Skin epidermis (tissue), 12 donors: ENCODE results near the gene EPOP.
"Not testable (repeated sequence)": the region's sequence is repeated elsewhere in the genome, so short reads cannot be mapped to it uniquely, and the experiment has no call there.

Source experiments
- H3K27ac ChIP-seq, 21 experiments: fragments of 200-600 bp; sonication (generic) in 11 of 21; one replicate each; pipeline ENCODE4 v1.5.0; 2020; ENCODE audit warnings: mild to moderate bottlenecking in 3 of 21, inconsistent platforms in 2 of 21, moderate library complexity in 2 of 21
- H3K4me3 ChIP-seq, 7 experiments: fragments of 200-600 bp; sonication (generic) in 2 of 7; one replicate each; pipeline ENCODE4 v1.5.0; 2020; ENCODE audit warnings: inconsistent platforms in 2 of 7, mild to moderate bottlenecking in 2 of 7, moderate library complexity in 1 of 7

EPOP gene

GRCh38 chr17:38656959-38657823, 17.6 kb downstream of the EPOP start:
- H3K27ac ChIP-seq, result no peak overlapping the region
- H3K4me3 ChIP-seq, result no peak overlapping the region

- no peak overlapping the region for H3K4me3 ChIP-seq
- H3K27ac ChIP-seq, result no peak overlapping the region
These were observed 20.1 kb downstream of the EPOP start for GRCh38 chr17:38654411-38655398.

GRCh38 chr17:38653679-38654078, 21.1 kb downstream of the EPOP start:
- Histone ChIP-seq H3K27ac (no peak overlapping the region), H3K4me3 (no peak overlapping the region)

- Histone ChIP-seq H3K27ac (no peak overlapping the region), H3K4me3 (no peak overlapping the region)
These were observed 21.5 kb downstream of the EPOP start for GRCh38 chr17:38653230-38653629.

- not testable (repeated sequence) for H3K4me3 ChIP-seq, H3K27ac ChIP-seq
These were observed 24.0 kb downstream of the EPOP start for GRCh38 chr17:38650653-38651173.

- Histone ChIP-seq H3K4me3 (no peak overlapping the region), H3K27ac (no peak overlapping the region)
These were observed 36.8 kb downstream of the EPOP start for GRCh38 chr17:38637951-38638350.

- Histone ChIP-seq H3K4me3 (no peak overlapping the region), H3K27ac (no peak overlapping the region)
These were observed 38.7 kb downstream of the EPOP start for GRCh38 chr17:38636054-38636453.

GRCh38 chr17:38632334-38632733, 42.4 kb downstream of the EPOP start:
- Histone ChIP-seq H3K27ac (no peak overlapping the region), H3K4me3 (no peak overlapping the region)

- no peak overlapping the region for H3K4me3 ChIP-seq
- H3K27ac ChIP-seq, result no peak overlapping the region
These were observed 46.3 kb downstream of the EPOP start for GRCh38 chr17:38628441-38628840.

GRCh38 chr17:38627957-38628356, 46.8 kb downstream of the EPOP start:
- H3K4me3 ChIP-seq, result no peak overlapping the region
- H3K27ac ChIP-seq, result no peak overlapping the region

- not testable (repeated sequence) for H3K4me3 ChIP-seq
These were observed 48.0 kb downstream of the EPOP start for GRCh38 chr17:38626606-38627226.

GRCh38 chr17:38625482-38625881, 49.3 kb downstream of the EPOP start:
- no peak overlapping the region for H3K4me3 ChIP-seq
- no peak overlapping the region for H3K27ac ChIP-seq

More at GRCh38 chr17:38626606-38627226, 48.0 kb downstream of the EPOP start:
- H3K27ac ChIP-seq, result not testable (repeated sequence)

- not testable (repeated sequence) for H3K27ac ChIP-seq
These were observed 49.9 kb downstream of the EPOP start for GRCh38 chr17:38624782-38625355.

More at GRCh38 chr17:38624782-38625355, 49.9 kb downstream of the EPOP start:
- H3K4me3 ChIP-seq, result not testable (repeated sequence)
